ENCODE results near the gene PREX1. TPM values are rescaled to one million over a fixed set of nuclear protein-coding genes. Genes with fewer than 3 reads are reported as not detected.

Gene PREX1
- total RNA-seq, 3 donors from 2014 or later = 9.9 to 14.1 (median 13.5) TPM

GRCh38 chr20:48653706-48654051 lies 174.1 kb downstream of the PREX1 start:
- ATAC-seq (no peak), DNase-seq (no peak)
- Histone ChIP-seq H3K36me3 (ENCODE audit: low read depth) (no peaks in the 10 kb centered on the region), H3K4me1 (ENCODE audit: low read depth) (no peaks in the 10 kb centered on the region), H3K4me3 (no peak overlapping the region), H3K9me3 (no peaks in the 10 kb centered on the region)
- intact Hi-C loops (cut with DNase I, micrococcal nuclease) = no loop called here
- TF ChIP-seq CTCF (IDR thresholded peaks at IDR 0.05) = no peak

- no peak for TF ChIP-seq CTCF (IDR thresholded peaks at IDR 0.05)
- no peaks in the 10 kb centered on the region for H3K36me3 ChIP-seq (ENCODE audit: low read depth)
- no peak overlapping the region for H3K4me3 ChIP-seq
- DNase-seq (no peak), ATAC-seq (no peak)
- intact Hi-C loops (cut with DNase I, micrococcal nuclease) = no loop called here
- H3K9me3 ChIP-seq = no peaks in the 10 kb centered on the region
- H3K4me1 ChIP-seq (ENCODE audit: low read depth) = no peaks in the 10 kb centered on the region
Observed at GRCh38 chr20:48652961-48653705, 174.7 kb downstream of the PREX1 start.

GRCh38 chr20:48651960-48652359 lies 175.8 kb downstream of the PREX1 start:
- H3K36me3 ChIP-seq (ENCODE audit: low read depth) = no peaks in the 10 kb centered on the region
- H3K9me3 ChIP-seq = no peaks in the 10 kb centered on the region
- intact Hi-C loops (cut with DNase I, micrococcal nuclease) = no loop called here
- no peak for TF ChIP-seq CTCF (IDR thresholded peaks at IDR 0.05)
- no peaks in the 10 kb centered on the region for H3K4me1 ChIP-seq (ENCODE audit: low read depth)
- ATAC-seq (no peak), DNase-seq (no peak)
- no peak overlapping the region for H3K4me3 ChIP-seq

GRCh38 chr20:48651271-48651670 lies 176.5 kb downstream of the PREX1 start:
- no peak for DNase-seq
- no peaks in the 10 kb centered on the region for H3K4me1 ChIP-seq (ENCODE audit: low read depth)
- H3K9me3 ChIP-seq = no peaks in the 10 kb centered on the region
- no peak for TF ChIP-seq CTCF (IDR thresholded peaks at IDR 0.05)
- intact Hi-C loops (cut with DNase I, micrococcal nuclease) = no loop called here
- H3K36me3 ChIP-seq (ENCODE audit: low read depth) = no peaks in the 10 kb centered on the region
- no peak overlapping the region for H3K4me3 ChIP-seq
- ATAC-seq = no peak

- DNase-seq (no peak), ATAC-seq (no peak)
- H3K36me3 ChIP-seq (ENCODE audit: low read depth) = no peaks in the 10 kb centered on the region
- H3K4me1 ChIP-seq (ENCODE audit: low read depth) = no peaks in the 10 kb centered on the region
- intact Hi-C loops (cut with DNase I, micrococcal nuclease) = no loop called here
- no peak overlapping the region for H3K4me3 ChIP-seq
- no peaks in the 10 kb centered on the region for H3K9me3 ChIP-seq
- TF ChIP-seq CTCF (IDR thresholded peaks at IDR 0.05) = no peak
Observed at GRCh38 chr20:48649868-48650267, 177.9 kb downstream of the PREX1 start.

All from mucosa of descending colon (tissue), 3 donors.